ENCODE data around the gene TBC1D22A.

Gene TBC1D22A

GRCh38 chr22:47011131-47011858 is 248.8 kb downstream of the TBC1D22A start:
- no peak for DNase-seq (ENCODE audit: low read depth, low spot score)

GRCh38 chr22:47011859-47012258 is 249.4 kb downstream of the TBC1D22A start:
- no peak for DNase-seq (ENCODE audit: low read depth, low spot score)

- DNase-seq (ENCODE audit: low read depth, low spot score): no peak
These were observed 250.3 kb downstream of the TBC1D22A start for GRCh38 chr22:47012589-47013370.

GRCh38 chr22:47013861-47014635 is 251.6 kb downstream of the TBC1D22A start:
- no peak for DNase-seq (ENCODE audit: low read depth, low spot score)

- no peak for DNase-seq (ENCODE audit: low read depth, low spot score)
These were observed 252.3 kb downstream of the TBC1D22A start for GRCh38 chr22:47014636-47015345.

GRCh38 chr22:47015589-47016178 is 253.2 kb downstream of the TBC1D22A start:
- no peak for DNase-seq (ENCODE audit: low read depth, low spot score)

- no peak for DNase-seq (ENCODE audit: low read depth, low spot score)
These were observed 254.2 kb downstream of the TBC1D22A start for GRCh38 chr22:47016631-47017030.

- DNase-seq (ENCODE audit: low read depth, low spot score): no peak
These were observed 254.8 kb downstream of the TBC1D22A start for GRCh38 chr22:47017245-47017644.

GRCh38 chr22:47018010-47018910 is 255.8 kb downstream of the TBC1D22A start:
- DNase-seq (ENCODE audit: low read depth, low spot score): no peak

GRCh38 chr22:47019012-47019790 is 256.8 kb downstream of the TBC1D22A start:
- no peak for DNase-seq (ENCODE audit: low read depth, low spot score)

GRCh38 chr22:47020166-47020565 is 257.7 kb downstream of the TBC1D22A start:
- DNase-seq (ENCODE audit: low read depth, low spot score): no peak

- no peak for DNase-seq (ENCODE audit: low read depth, low spot score)
These were observed 259.1 kb downstream of the TBC1D22A start for GRCh38 chr22:47021371-47022074.

GRCh38 chr22:47022075-47022473 is 259.6 kb downstream of the TBC1D22A start:
- no peak for DNase-seq (ENCODE audit: low read depth, low spot score)

GRCh38 chr22:47022475-47022874 is 260.0 kb downstream of the TBC1D22A start:
- no peak for DNase-seq (ENCODE audit: low read depth, low spot score)

GRCh38 chr22:47023871-47024270 is 261.4 kb downstream of the TBC1D22A start:
- no peak for DNase-seq (ENCODE audit: low read depth, low spot score)

GRCh38 chr22:47027766-47028165 is 265.3 kb downstream of the TBC1D22A start:
- no peak for DNase-seq (ENCODE audit: low read depth, low spot score)

GRCh38 chr22:47029244-47030074 is 267.0 kb downstream of the TBC1D22A start:
- no peak for DNase-seq (ENCODE audit: low read depth, low spot score)

- no peak for DNase-seq (ENCODE audit: low read depth, low spot score)
These were observed 267.8 kb downstream of the TBC1D22A start for GRCh38 chr22:47030143-47030661.
